Thyroid gland (tissue), 4 donors: ENCODE data around the gene MVP.

Experiments used
- POLR2A ChIP-seq, 2 donors: fragments of 450-650 bp; IDR thresholded peaks; one replicate each; pipeline ENCODE4 v1.6.1; 2017; ENCODE audit warnings: antibody characterized with exemption in 2 of 2, mild to moderate bottlenecking in 2 of 2, moderate library complexity in 1 of 2
- TF ChIP-seq, protein P1 (sequence below), 6 experiments: fragments of 200-600 bp in 3 of 6; fragments of 450-650 bp in 3 of 6; sonication (generic) in 3 of 6; IDR thresholded peaks; one replicate each; pipeline ENCODE4 v1.5.1; 2016 to 2019; ENCODE audit warnings: antibody characterized with exemption in 6 of 6, mild to moderate bottlenecking in 2 of 6, inconsistent platforms in 1 of 6, moderate library complexity in 1 of 6

- TF ChIP-seq, protein P1, sequence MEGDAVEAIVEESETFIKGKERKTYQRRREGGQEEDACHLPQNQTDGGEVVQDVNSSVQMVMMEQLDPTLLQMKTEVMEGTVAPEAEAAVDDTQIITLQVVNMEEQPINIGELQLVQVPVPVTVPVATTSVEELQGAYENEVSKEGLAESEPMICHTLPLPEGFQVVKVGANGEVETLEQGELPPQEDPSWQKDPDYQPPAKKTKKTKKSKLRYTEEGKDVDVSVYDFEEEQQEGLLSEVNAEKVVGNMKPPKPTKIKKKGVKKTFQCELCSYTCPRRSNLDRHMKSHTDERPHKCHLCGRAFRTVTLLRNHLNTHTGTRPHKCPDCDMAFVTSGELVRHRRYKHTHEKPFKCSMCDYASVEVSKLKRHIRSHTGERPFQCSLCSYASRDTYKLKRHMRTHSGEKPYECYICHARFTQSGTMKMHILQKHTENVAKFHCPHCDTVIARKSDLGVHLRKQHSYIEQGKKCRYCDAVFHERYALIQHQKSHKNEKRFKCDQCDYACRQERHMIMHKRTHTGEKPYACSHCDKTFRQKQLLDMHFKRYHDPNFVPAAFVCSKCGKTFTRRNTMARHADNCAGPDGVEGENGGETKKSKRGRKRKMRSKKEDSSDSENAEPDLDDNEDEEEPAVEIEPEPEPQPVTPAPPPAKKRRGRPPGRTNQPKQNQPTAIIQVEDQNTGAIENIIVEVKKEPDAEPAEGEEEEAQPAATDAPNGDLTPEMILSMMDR (IDR thresholded peaks at IDR 0.05): no peak
- no peak for TF ChIP-seq POLR2A (IDR thresholded peaks at IDR 0.05)
Observed at GRCh38 chr16:29818082-29818481, 2.2 kb upstream of the MVP start.
